Measurements from ENCODE around the gene PGLYRP2.

PGLYRP2 gene

DNA sequence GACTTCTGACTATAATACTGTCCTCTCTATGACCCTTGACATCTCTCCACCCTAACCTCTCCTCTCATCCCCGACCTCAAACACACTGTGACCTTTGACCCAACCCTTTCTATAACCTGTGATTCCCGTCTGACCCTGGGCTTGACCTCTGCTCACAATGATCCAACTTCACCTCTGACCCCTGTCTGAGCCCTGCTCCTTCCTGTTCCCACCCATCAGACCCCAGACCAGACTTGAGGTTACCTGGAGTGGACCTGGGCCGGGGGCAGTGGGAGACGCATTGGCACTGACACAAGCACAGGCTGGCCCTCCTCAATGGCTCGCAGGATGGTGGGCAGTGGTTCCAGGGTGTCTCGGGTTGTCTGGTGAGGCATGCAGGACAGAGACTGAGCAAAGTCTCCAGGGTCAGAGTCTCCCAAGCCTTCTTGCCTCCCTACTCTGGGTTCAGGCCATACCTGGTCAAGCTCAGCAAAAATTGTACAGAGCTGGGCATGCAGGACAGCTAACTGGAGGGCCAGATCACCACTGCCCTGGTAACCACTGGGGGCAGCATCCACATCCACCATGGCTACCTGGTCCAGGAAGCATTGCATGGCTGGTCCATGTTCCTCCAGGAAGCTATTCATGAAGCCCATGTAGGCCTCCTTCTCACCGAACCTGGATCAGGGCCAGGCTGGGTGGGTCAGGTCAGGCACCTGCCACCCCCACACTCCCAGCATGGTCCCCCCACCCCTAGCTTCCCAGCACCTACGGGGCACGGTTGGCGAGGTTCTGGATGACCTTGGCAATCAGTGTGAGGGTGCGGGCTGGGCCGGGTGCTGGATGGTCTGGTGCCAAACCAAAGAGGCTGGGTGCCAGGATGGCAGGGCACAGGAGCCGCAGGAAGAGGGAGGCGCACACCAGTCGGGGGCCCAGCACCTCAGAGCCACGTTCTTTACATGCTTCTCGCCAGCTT lies 25.1 kb downstream of the PGLYRP2 start:
- DNase-seq, result no peak

DNA sequence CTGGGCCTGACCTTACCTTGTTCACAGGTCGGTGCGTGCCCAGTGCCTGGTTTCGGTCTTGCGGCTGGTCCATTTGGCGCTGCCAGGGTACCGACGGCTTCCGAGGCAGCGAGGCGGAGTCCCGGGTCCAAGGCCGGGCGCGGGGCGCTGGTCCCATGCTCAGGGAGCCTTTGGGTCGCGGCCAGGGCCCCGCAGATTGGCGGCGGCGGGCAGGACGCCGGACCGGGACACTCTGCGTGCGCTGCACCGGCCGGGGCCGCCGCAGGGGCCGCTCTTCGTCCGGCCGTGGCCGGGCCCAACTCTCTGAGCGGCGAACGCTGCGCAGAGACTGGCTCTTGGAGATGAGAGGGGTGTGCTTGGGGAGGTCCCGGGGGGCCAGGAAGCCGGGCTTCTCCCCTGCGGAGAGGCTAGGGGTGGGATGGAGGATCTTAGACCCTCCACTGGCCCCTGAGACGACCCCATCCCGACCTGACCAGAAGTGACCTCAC lies 26.2 kb downstream of the PGLYRP2 start:
- DNase-seq, result no peak

DNA sequence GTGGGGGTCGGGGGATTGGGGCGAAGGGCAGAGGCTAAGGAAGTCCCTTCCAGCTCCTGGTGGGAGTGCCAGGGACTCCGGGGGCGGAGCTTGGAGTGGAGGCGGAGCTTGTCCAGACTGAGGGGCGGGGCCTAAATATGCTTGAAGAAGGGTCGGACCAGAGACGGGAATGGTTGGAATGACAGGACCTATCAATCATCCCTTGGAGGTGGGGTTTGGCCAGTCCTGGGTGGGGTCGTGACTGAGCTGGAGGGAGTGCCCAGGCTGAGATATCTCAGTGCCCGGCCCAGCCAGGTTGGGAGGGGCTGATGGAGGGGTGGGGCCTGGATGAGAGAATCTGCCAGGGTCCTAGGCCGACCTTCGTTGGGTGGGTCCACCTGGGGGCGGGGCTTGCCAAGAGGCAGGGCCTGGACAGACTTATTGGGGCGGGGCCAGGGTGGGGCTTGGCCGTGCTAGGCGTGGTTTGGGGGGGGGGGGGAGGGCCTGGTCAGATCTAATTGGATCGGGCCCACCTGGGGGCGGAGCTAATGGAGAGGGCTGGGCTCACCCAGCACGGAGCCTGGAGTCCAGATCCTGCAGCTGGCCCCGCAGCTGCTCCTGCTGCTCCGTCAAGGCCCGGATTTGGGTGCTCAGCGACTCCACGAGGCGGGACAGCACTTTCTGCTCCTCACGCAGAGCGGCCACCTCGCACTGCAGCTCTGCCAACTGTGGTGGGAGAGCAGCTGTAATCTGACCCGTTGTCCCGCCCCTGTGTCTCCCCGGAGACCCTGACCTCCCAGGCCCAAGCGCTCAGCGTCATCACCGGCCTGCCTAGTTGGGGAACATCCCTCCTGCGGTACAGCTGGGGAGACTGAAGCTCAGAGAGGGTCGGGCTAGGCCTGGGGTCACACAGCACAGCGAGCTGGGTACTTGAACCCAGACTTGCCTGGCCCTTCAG lies 26.9 kb downstream of the PGLYRP2 start:
- DNase-seq, result no peak

DNA sequence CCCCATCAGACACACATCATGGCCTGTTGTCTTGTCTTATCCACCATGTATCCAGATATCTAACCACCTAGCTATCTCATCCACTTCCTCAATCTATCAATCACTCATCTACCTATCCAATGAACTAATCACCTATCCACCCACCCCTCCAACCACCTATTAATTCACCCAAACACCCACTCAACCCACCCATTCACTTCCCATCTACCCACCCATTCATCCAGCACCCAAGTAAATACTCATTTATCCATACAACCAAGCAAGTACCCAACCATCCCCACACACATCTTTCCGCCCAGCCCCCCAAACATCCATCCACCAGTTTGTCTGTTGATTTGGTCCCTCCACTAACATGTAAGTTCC lies 28.8 kb downstream of the PGLYRP2 start:
- DNase-seq, result no peak

DNA sequence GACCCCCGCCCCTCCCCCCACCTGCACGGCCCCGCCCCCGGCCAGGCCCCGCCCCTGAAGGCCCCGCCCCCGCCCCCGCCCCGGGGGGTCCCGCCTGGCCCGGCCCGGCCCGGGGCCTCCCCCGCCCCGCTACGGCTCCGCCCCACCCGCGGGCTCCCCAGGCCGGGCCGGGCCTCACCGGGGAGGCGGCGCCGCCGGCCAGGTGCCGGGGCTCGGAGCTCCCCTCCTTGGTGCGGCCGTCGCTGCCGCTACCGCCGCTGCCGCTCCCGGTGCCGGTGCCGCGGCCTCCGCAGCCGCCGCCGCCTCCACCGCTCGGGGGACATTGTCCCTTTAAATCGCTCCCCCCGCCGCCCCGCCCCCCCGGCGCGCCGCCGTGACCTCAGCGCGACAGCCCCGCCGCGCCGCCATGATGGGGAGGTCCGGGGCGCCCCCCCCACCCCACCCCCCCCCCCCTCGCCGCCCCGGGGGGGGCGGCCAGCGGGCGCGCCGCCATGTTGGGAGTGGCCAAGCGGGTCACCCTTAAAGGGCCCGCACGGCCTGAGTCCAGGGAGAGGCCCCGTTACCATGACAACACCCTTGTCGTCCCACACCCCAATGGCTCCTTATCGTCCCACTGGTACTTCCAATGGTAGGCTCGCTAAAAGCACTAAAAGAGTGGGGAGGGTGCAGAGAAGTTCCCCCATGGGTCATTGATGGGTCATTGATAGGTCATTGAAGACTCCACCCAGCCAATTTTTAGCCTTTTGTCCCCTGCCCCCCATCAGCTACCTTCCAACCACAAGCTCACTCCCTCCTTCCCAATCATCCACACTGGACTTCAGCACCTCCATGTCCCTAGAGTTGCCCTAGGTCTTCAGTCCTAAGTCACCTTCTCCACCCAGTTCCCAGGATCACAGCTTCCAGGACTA lies 29.4 kb downstream of the PGLYRP2 start, which contains the start of gene WIZ:
TSS of gene WIZ (minus strand) at position 337 of the 908 bp plus-strand sequence. CDS start 1,649 bp downstream, outside the sequence.
- peak; percentile 92 for DNase-seq

DNA sequence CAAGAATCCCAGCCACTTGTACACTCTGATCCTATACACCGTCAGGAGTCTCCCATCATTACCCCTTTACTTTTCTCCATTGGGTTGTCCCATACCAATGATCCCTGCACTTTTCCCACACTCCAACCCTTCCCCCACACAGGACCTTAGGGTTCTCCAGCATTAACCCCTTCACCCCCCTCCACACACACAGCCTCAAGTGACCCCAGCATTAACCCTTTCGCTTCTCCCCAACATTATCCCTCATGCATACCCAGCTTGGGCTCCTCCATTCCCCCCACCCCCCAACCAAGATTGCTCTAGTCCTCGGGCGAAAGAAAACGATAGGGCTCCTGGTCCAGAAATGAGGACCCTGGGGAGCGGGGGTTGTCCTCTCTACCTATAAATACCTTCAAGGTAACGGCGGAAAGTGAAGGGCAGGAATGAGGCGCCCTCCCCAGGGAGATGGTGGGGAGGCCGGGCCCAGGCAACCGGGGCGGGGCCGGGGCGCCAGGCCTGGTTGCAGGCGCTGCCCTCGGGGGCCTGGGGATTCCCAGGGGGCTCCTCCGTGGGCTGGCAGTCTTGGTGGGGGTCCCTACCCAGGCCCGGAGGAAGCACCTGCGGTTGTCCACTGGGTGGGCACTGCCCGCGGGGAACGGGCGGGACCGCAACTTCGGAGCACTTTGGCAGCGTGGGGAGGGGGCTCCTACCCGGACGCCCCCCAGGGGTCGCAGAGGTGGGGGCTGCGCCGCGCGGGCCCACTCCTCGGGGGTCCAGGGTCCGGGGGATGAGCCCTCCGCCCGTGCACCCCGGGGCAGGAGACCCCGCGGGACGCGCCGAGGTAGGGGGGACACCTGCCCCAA lies 30.3 kb downstream of the PGLYRP2 start:
- DNase-seq, result peak; percentile 41

DNA sequence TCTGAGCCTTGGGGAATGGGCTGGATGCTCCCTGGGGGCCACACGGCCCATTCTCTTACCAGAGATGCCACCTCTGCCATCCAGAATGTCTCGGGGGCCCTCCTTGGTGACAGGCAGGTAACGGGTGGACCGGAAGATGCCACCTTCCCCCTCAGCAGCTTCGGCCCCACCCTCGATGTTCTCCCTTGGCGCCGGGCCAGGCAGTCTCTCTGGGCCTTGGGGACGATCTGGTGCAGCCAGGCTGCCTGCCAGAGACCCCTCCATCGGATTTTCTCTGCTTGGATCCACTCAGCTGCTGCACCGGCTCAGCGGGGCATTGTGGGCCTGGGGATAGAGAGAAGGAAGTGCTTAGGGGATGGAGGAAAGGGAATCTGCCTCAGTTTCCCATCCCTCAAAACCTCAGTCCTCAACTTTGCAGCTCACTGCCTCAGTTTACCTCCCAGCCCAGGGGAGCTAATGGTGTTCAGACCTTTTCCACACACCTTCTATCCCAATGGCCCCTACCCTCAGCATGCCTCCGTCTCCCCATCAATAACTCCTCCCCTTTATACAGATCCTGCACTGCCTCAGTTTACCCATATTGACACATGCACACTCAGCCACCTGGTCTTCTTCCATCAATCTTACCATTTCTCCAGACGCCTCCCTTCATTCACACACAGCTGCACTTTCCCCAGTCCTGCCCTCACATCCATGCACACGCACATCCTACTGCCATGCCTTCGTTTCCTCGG lies 31.1 kb downstream of the PGLYRP2 start:
- no peak for DNase-seq

DNA sequence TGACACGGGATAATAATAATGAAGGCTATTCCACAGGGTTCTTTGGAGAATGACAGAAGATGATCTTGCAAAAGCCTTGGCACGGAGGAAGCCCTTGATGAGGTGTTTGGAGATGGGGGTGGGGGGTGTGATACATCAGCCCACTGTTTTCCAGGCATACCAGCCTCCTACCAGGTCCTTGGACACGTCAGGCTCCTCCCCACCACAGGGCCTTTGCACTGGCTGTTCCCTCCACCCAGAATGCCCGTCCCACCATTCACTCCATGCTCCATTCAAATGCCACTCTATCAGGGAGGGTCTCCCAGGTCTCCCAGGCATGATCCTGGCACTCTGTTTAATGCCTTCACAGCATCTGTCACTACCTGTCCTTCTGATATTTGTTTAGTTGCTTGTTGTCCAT lies 32.2 kb downstream of the PGLYRP2 start:
- no peak for DNase-seq

DNA sequence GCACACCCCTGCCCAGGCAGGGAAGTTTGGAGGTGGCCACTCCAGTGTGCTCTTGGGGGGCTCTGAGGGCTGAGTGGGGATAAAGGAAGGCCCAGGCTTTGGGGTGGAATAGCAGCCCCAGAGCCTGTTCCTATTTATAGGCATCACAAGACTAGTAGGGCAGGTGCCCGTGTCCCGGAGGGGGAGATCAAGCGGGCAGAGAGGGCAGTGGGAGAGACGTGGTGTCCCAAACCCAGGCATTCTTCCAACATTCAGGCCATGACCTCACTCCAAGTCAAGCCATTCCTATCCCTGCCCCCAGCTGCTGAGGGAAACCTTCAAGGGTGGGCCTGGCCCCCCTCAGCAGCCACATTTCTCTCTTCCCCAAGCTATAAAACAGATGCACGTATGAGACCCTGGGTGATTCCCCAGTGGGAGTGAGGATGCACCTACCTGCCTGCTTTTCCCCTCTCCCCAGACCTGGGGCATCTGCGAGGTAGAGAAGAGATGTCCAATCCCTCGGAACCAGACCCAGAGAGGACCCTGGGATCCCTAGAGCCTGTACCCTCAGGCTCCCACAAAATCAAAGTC lies 33.4 kb downstream of the PGLYRP2 start:
- DNase-seq, result no peak

DNA sequence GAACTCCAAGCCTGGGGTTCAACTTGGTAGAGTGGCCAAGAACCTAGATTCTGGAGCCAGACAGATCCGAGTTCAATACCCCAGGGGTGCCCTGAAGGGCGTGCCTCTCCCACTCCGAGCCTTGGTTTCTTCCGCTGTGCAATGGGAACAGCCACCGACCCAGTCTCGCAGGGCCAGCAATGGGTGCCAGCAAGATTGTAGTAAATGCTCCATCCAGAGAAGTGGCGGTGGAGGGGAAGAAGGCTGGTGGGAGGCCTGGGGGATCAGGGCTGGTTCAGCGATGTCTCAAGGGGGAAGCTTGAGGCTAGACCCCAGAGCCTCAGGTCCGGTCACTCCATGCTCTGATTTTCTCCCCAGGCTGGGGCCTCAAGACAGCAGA lies 34.1 kb downstream of the PGLYRP2 start:
- no peak for DNase-seq

DNA sequence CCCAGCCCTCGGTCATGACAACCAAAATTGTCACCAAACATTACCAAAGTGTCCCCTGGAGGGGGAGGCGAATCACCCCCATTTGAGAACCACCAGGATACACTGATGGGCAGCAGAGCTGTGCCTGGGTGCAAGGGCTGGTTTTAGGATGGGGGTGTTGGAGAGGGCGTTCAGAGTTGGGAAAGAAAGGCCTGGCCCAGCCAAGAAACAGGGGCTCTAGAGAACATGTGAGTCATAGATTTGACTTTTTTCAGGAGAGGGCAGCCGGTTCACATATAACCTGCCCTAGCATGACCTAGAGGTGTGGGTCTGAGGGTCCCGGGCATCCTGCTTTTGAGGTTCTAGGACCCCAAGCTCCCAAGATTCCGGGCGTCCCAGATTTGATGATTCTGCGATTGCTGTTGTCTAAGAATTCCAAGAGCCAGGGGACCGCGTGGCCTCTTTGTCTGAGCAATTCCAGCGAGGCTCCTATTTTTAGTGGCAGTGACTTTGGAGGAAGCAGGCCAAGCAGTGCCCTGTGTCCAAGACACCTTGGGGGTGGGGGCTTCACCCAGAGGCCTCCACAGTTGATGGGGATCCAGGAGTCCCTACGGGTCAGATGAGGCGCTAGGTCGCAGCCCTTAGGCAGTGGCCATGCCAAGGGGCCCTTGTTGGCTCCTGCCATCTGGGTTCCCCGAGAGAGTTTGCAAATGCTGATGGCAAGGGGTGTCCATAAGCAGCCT lies 34.6 kb downstream of the PGLYRP2 start:
- DNase-seq, result no peak

DNA sequence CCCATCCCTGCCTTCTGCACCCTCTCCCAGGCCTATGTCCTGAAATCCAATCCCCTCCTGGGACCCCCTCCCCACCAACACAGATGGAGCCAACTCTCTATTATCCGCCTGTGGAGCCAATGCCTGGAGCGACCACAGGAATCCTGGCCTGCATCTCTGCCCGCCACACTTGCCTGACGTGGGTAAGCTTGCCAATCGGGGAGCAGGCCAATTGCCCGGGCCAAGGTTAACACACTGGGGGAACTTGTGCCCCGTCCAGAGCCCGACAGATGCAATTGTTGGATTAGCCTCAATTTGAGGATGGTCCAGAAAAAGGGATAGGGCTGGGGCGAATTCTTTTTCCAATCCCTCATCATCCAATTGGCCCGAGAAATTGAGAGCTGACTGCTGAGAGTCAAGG lies 35.5 kb downstream of the PGLYRP2 start:
- no peak for DNase-seq

DNA sequence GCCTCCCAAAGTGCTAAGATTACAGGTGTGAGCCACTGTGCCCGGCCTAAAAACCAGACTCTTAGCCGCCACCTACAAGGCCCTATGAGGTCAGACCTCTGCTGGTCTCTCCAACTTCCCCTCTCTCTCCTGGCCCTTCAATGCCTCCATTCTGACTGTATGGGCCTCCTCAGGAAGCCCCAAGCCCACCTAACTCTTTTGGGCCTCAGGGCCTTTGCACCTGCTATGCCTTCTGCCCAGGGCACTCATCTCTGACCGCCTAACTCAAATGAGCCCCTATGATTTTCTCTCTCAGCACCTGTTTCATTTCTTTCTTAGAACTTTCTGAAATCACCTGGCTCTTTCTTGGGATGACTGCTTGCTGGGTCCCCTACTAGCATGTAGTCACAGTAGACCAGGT lies 36.0 kb downstream of the PGLYRP2 start:
- no peak for DNase-seq

DNA sequence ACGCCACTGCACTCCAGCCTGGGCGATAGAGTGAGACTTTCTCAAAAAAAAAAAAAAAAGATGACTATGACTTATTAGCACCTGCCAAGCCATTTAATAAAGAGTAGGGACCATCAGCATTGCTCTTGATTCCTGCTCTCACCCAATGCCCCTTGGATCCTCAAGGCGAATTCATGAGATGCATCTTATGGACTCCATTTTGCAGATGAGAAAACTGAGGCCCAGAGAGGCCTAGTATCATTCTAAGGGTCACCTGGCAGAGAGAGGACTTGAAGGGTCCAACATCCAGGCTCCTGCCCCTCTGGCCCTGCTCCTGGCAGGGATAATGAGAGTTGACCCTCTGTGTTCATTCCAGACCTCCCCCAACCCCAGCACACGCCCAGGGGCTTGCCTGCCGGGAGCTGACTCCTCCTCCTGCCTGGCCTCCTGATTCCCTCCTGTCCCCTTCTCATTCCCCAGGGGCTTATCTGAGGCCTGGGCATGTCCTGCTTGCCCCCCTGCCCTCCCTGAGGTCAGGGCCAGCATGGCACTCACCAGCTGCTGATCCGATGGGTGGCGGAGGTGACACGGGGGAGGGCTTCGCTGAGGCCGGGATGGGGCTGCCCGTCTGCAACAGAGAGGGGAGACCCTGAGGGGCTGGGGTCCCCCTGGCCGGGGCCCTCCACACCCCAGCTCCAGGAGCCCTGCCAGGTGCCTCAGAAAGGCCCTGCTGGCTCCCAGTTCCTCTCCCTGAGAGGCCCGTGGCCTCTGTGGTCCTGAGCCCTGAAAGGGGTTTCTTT lies 37.0 kb downstream of the PGLYRP2 start:
- no peak for DNase-seq

DNA sequence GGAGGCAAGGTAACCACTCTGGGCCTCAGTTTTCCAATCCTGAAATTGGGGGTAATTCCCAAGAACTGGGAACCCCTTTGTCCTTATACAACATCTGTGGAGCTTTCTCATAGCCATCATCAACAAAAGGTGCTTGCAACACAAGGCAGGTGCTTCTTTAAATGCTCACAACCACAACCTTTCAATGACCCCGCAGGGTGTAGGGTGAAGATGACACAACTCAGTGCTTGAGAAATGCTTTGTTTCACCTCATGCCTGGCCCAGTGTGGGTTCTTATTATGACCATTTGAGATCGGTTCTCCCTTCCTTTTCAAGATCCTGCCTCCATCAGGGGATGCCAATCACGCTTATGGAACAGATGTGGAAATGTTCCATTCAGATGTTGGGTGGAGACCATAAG lies 38.0 kb downstream of the PGLYRP2 start:
- no peak for DNase-seq

DNA sequence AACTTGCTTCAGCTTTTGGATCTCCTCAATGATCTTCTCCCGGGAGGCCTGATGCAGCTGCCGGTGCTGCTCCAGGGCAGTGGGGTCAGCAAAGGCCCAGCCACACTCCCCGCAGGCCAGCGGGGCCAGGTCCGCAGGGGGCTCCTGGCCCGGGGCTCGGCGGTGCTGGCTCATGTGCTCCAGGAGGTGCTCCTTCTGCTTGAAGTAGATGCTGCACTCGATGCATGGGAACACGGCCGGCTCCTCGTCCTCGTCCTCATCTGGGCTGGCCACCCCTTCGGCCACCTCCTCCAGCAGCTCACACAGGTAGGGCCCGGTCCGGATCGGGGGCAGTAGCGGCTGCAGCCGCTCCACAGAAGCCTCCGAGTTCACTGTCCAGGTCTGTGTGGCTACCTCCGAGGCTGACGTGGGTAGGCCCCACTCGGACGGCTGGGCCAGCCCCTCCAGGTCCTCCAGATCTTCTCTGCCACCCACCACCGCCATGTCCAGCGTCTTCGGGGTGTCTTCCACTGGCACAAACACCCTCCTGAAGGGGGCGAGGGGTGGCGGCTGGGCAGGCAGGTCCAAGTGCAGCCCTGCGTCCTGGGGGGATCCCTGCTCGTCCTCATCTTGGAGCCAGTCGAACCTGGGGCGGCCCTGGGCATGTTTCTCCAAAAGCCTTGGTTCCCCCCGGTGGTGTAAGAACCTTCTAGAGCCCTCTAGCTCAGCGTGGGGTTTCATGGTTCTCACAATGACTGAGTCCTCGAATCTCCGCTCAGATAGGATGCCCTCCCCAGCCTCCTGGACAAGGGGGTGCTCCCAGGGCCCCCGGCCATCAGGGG lies 39.3 kb downstream of the PGLYRP2 start:
- no peak for DNase-seq

DNA sequence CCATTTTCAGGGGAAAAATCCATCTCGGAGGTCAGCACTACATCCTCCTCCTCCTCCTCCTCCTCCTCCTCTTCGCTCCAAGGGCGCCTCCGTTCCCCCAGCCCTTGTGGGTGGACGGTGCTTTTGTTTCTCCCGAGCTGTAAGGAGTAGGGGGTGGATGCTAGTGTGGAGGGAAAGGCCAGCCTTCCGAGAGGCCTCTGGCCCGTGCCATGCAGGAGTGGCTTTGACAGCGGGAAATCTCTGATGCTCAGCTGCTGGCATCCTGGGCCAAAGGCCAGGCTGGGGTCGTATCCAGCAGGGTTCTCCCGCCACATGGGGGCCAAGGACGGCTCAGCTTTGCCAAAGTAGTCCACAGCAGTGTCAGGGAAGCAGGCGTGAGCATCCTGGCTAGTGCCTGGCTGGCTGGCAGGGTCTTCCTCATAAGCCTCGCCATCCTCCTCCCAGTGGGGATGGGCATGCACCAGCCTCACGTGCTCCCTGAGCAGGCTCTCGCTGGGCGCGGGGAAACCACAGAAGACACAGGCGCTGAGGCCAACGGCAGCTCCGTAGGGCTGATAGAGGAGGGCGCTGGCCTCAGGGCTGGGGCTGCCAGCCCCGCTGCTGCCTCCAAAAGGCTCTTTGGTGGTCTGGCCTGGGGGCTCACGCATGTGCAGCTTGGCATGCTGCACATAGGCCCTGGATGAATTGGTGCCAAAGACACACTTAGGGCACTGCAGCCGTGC lies 40.1 kb downstream of the PGLYRP2 start:
- DNase-seq, result no peak

Data from activated T-cell treated with anti-CD3 and anti-CD28 coated beads, Interleukin-2, amount 50 U/mL, for 1 hour (primary cell).